Central memory CD8-positive, alpha-beta T cell (primary cell): ENCODE data around the gene PSG5.
"Not testable (repeated sequence)": the region's sequence is repeated elsewhere in the genome, so short reads cannot be mapped to it uniquely, and the experiment has no call there.

Experiments
- ATAC-seq: fragments of 150-1000 bp; cut with Tn5 transposase; replicated peaks from 2 replicates; pipeline ENCODE4 v1.10.0; 2022; ENCODE audit warnings: mild to moderate bottlenecking, moderate FRiP score, moderate number of reproducible peaks; ENCODE audit not compliant: poor library complexity, severe bottlenecking; ENCODE audit errors: extremely low read depth
- DNase-seq, 2 donors: peaks; one replicate each; pipeline ENCODE4 v3.0.0; 2021; ENCODE audit warnings: low spot score in 2 of 2
- H3K27ac Mint-ChIP-seq: one replicate; pipeline ENCODE4 v1.8.0; 2022; ENCODE audit warnings: low read depth, mild to moderate bottlenecking, moderate library complexity, mixed read lengths
- H3K27me3 Mint-ChIP-seq: one replicate; pipeline ENCODE4 v1.8.0; 2022; ENCODE audit warnings: mixed read lengths
- H3K36me3 Mint-ChIP-seq: one replicate; pipeline ENCODE4 v1.8.0; 2022; ENCODE audit warnings: mild to moderate bottlenecking, moderate library complexity, mixed read lengths; ENCODE audit not compliant: insufficient read depth
- H3K4me1 Mint-ChIP-seq: one replicate; pipeline ENCODE4 v1.8.0; 2022; ENCODE audit warnings: mixed read lengths
- H3K4me3 Mint-ChIP-seq: one replicate; pipeline ENCODE4 v1.8.0; 2022; ENCODE audit warnings: mild to moderate bottlenecking, moderate library complexity, mixed read lengths
- H3K9me3 Mint-ChIP-seq: one replicate; pipeline ENCODE4 v1.8.0; 2022; ENCODE audit warnings: mixed read lengths

PSG5 gene

GRCh38 chr19:43203611-43204010 lies 17.3 kb upstream of the PSG5 start:
- H3K4me3 Mint-ChIP-seq, H3K9me3 Mint-ChIP-seq, H3K27ac Mint-ChIP-seq: not testable (repeated sequence)

GRCh38 chr19:43201891-43202290 lies 15.6 kb upstream of the PSG5 start:
- DNase-seq, H3K4me1 Mint-ChIP-seq, ATAC-seq, H3K36me3 Mint-ChIP-seq, H3K27ac Mint-ChIP-seq, H3K4me3 Mint-ChIP-seq, H3K9me3 Mint-ChIP-seq: not testable (repeated sequence)
- H3K27me3 Mint-ChIP-seq = peaks cover 41% of the 10 kb centered on the region

More at GRCh38 chr19:43203611-43204010, 17.3 kb upstream of the PSG5 start:
- ATAC-seq, DNase-seq, H3K36me3 Mint-ChIP-seq, H3K4me1 Mint-ChIP-seq: not testable (repeated sequence)
- peaks cover 40% of the 10 kb centered on the region for H3K27me3 Mint-ChIP-seq

- not testable (repeated sequence) for ATAC-seq, H3K4me1 Mint-ChIP-seq, H3K27ac Mint-ChIP-seq, DNase-seq, H3K36me3 Mint-ChIP-seq, H3K9me3 Mint-ChIP-seq, H3K4me3 Mint-ChIP-seq
- peaks cover 37% of the 10 kb centered on the region for H3K27me3 Mint-ChIP-seq
Observed at GRCh38 chr19:43201337-43201801, 15.0 kb upstream of the PSG5 start.

GRCh38 chr19:43198686-43199419 lies 12.5 kb upstream of the PSG5 start:
- H3K9me3 Mint-ChIP-seq, DNase-seq, H3K4me3 Mint-ChIP-seq, ATAC-seq, H3K36me3 Mint-ChIP-seq, H3K27ac Mint-ChIP-seq, H3K4me1 Mint-ChIP-seq: not testable (repeated sequence)
- peaks cover 49% of the 10 kb centered on the region for H3K27me3 Mint-ChIP-seq

GRCh38 chr19:43197666-43198397 lies 11.5 kb upstream of the PSG5 start:
- DNase-seq, ATAC-seq, H3K4me3 Mint-ChIP-seq, H3K27ac Mint-ChIP-seq, H3K36me3 Mint-ChIP-seq, H3K9me3 Mint-ChIP-seq, H3K4me1 Mint-ChIP-seq: not testable (repeated sequence)
- H3K27me3 Mint-ChIP-seq = peaks cover 55% of the 10 kb centered on the region

- not testable (repeated sequence) for DNase-seq, H3K4me3 Mint-ChIP-seq, H3K36me3 Mint-ChIP-seq, H3K9me3 Mint-ChIP-seq, H3K4me1 Mint-ChIP-seq, ATAC-seq, H3K27ac Mint-ChIP-seq
- peaks cover 78% of the 10 kb centered on the region for H3K27me3 Mint-ChIP-seq
Observed at GRCh38 chr19:43194397-43194796, 8.1 kb upstream of the PSG5 start.

DNA sequence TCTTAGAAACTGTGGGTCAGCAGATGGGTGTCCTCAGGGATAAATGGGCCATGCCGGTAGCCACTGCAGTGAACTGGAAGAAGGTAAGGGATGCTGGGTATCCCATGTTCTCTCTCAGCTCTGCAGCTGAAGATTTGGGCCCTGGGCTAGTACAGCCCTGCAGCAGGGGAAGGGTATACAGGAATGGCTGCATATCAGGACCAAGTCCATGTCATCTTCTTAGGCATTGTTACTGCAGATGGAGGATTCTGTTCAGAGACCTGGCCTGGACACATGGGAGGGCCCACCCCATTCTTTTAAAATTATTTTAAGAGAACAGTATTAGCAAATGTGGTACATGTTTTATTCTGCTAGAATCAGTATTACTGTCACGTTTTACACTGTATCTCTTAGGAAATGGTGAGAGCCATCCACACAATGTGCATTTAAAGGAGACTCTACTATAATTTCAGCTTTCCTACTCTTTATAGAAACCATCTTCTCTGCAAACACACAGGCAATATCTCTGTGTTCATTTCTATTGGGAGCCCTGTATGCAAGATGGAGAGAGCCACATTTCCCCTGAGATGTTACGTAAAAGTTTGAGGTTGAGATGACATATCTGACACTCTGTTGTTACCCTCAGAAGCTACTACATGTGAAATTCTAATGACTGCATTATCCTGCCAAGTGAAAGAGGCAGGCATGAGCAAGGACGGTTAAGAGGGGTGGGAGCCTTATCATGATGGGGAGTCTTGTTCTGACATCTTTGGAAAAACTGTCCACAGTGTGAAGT lies 6.2 kb upstream of the PSG5 start:
- not testable (repeated sequence) for ATAC-seq, H3K27ac Mint-ChIP-seq

DNA sequence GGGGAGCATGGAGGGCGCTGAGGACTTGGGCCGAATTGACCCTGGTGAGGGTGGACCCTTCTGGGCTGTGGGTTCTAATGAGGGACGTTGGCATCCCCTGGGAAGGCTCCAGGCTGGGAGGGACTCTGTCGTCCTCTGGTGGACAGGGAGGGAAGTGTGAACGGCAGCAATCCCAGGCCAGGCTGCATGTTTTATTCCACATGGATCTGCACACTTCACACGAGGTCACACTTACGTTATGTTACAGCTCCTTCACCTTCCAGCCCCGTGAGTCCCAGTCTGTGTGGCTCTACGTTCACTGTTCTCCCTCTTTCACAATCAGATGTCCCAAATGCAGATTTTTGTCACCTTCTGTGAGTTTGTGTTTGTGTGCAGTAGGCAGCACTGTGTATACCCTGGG lies 1.8 kb upstream of the PSG5 start:
- H3K27me3 Mint-ChIP-seq = peaks cover 62% of the 10 kb centered on the region
- ATAC-seq, H3K4me3 Mint-ChIP-seq, DNase-seq, H3K27ac Mint-ChIP-seq, H3K36me3 Mint-ChIP-seq, H3K9me3 Mint-ChIP-seq, H3K4me1 Mint-ChIP-seq: not testable (repeated sequence)

More for the DNA sequence above, 6.2 kb upstream of the PSG5 start:
- not testable (repeated sequence) for H3K9me3 Mint-ChIP-seq, H3K36me3 Mint-ChIP-seq, H3K4me1 Mint-ChIP-seq, DNase-seq, H3K4me3 Mint-ChIP-seq
- H3K27me3 Mint-ChIP-seq = peaks cover 76% of the 10 kb centered on the region

DNA sequence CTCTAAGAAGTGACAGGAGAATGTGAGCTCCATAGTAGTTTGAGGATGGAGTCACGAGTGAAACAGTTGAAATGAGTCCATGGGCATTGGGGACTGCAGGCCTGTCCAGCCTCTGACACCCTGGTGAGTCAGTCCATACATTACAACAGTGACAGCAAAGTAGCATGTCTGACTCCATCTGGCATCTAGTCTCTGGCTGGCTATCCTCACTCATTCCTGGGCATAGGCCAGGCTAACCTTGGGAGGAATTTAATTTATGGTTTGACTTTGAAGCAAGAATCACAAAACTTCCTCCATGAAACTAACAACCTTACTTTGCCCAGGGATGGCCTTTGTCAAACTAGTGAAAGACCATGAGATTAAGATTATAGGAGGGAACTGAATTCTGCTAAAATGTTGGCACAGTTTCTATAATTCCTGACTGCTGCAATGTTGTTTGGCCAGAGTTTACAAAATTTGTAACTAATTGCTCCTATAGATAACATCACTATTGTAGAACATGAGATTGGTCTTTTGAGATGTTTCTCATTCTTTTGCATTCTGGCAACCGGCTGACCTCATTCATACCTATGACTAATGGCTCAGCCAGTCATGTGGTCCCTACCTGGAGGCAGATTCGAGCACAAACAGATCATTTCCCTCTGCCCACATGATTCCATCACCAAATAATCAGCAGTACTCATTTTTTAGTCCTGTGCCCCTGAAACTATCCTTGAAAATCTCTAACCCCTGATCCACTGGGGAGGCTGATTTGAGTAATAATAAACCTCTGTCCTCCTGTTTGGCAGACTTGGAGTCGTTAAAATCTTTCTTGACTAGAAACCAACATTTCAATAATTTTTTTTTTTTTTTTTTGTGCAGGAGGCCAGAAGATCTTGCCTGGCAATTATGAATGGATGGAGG lies 4.2 kb downstream of the PSG5 start:
- H3K9me3 Mint-ChIP-seq, H3K36me3 Mint-ChIP-seq, H3K27ac Mint-ChIP-seq, ATAC-seq, DNase-seq, H3K4me1 Mint-ChIP-seq, H3K4me3 Mint-ChIP-seq: not testable (repeated sequence)
- peaks cover 18% of the 10 kb centered on the region for H3K27me3 Mint-ChIP-seq

DNA sequence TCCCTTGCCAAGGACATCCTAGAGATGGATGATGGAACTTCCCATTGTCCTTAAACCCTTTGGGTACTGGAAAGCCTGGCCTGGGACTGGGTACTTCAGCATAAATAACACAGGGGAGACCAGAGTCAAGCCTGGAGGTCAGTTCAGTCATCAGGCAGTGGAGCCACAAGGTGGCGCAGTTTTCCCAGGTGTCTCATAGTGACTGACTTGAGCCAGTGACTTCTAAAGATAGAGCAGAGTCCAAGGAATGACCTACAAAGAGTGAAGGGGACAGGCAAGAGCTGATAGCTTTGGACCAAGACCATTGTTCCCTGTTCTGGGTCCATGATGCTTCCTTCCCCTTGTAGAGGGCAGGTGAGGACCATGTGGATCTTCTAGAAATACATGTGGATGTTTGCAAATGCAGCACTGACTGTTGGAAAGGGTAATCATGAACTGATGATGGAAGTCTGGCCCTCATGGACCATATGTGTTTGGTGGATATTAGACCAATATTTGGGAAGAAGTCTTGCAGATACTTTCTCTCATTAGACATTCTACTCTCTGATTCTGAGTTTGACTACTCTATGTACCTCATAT lies 6.7 kb downstream of the PSG5 start:
- not testable (repeated sequence) for H3K4me1 Mint-ChIP-seq, DNase-seq, H3K27ac Mint-ChIP-seq, ATAC-seq, H3K36me3 Mint-ChIP-seq, H3K9me3 Mint-ChIP-seq, H3K4me3 Mint-ChIP-seq
- H3K27me3 Mint-ChIP-seq = peaks cover 22% of the 10 kb centered on the region

DNA sequence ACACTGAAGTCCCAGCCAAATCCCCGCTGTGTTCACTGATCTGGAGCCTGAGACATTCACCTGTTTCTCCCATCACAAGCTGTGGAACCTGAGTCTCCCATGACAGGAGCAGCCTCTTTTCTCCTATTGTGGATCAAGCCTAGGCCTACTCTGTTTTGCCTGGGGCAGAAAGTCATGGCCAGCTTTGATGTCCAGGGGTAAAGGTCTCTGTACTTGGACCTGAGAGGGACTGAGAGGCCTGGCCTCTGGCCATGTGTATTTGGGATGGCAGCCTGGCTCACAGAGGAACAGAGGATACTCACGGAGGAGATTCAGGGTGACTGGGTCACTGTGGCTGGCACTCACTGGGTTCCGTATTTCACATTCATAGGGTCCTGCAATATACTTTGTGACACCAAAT lies 7.8 kb downstream of the PSG5 start:
- not testable (repeated sequence) for H3K36me3 Mint-ChIP-seq, H3K4me1 Mint-ChIP-seq, H3K27ac Mint-ChIP-seq, H3K9me3 Mint-ChIP-seq, H3K4me3 Mint-ChIP-seq, ATAC-seq, DNase-seq
- peaks cover 22% of the 10 kb centered on the region for H3K27me3 Mint-ChIP-seq
